IMR-90 (cell line): ENCODE data around the gene ENO2. TPM values are rescaled to one million over a fixed set of nuclear protein-coding genes. Genes with fewer than 3 reads are reported as not detected.

Experiments used
- ATAC-seq: fragments of 200-7000 bp; cut with Tn5 transposase; 2 replicates; pipeline ENCODE4 v1.9.1; 2020; ENCODE audit warnings: low read depth, mild to moderate bottlenecking, moderate library complexity
- BruUV-seq: library from RNA; stranded (reverse); fragments of 400-500 nt; replicated peaks from 2 replicates; lab custom pipeline; 2021; lab: Mats Ljungman, UMichigan
- CTCF ChIA-PET: fragments of 300-600 bp; formaldehyde crosslinking; extraction: SDS; loops from one replicate; lab custom pipeline; 2021; ENCODE audit warnings: antibody characterized with exemption; lab: Yijun Ruan, JAX
- POLR2A ChIA-PET: fragments of 300-600 bp; sonication (Branson Sonifier 250); formaldehyde crosslinking; loops from one replicate; lab custom pipeline; 2022; ENCODE audit warnings: antibody characterized with exemption; ENCODE audit not compliant: unreplicated experiment; lab: Charles Lee
- DNase-seq: peaks from one replicate; pipeline ENCODE4 v3.0.0; 2013
- H2AFZ ChIP-seq: replicated peaks from 2 replicates; pipeline ENCODE3; 2013; ENCODE audit warnings: low read length, mild to moderate bottlenecking; ENCODE audit not compliant: poor library complexity
- H2AK5ac ChIP-seq: 2 replicates; pipeline ENCODE4 v1.6.1; 2013; ENCODE audit warnings: low read depth, low read length, inconsistent platforms
- H2AK9ac ChIP-seq: replicated peaks from 2 replicates; pipeline ENCODE3; 2013; ENCODE audit warnings: mild to moderate bottlenecking, low read depth, low read length, moderate library complexity; ENCODE audit not compliant: poor library complexity
- H2BK120ac ChIP-seq: 2 replicates; pipeline ENCODE4 v1.6.1; 2013; ENCODE audit warnings: low read depth, low read length, inconsistent platforms
- H2BK15ac ChIP-seq: 3 replicates; pipeline ENCODE4 v1.6.1; 2013; ENCODE audit warnings: low read depth, low read length, inconsistent platforms
- H2BK20ac ChIP-seq: 2 replicates; pipeline ENCODE4 v1.6.1; 2013; ENCODE audit warnings: low read depth, mild to moderate bottlenecking, inconsistent platforms, low read length, moderate library complexity
- H2BK5ac ChIP-seq: 2 replicates; pipeline ENCODE4 v1.6.1; 2013; ENCODE audit warnings: mild to moderate bottlenecking, low read depth, low read length, inconsistent platforms; ENCODE audit not compliant: poor library complexity, severe bottlenecking
- H3K14ac ChIP-seq: replicated peaks from 2 replicates; pipeline ENCODE4 v1.6.1; 2013; ENCODE audit warnings: low read depth, low read length, inconsistent platforms
- H3K18ac ChIP-seq: 2 replicates; pipeline ENCODE4 v1.6.1; 2013; ENCODE audit warnings: low read depth, low read length, control low read depth
- H3K23ac ChIP-seq: 2 replicates; pipeline ENCODE4 v1.6.1; 2013; ENCODE audit warnings: low read depth, low read length, inconsistent platforms
- H3K27ac ChIP-seq: 2 replicates; pipeline ENCODE4 v1.5.1; 2013; ENCODE audit warnings: mild to moderate bottlenecking, control low read depth, low read length; ENCODE audit not compliant: insufficient read depth
- H3K27me3 ChIP-seq: 2 replicates; pipeline ENCODE4 v1.6.1; 2013; ENCODE audit warnings: low read length; ENCODE audit not compliant: control insufficient read depth, insufficient read depth
- H3K36me3 ChIP-seq: 2 replicates; pipeline ENCODE4 v1.6.1; 2013; ENCODE audit warnings: low read length, mixed read lengths; ENCODE audit not compliant: control insufficient read depth, insufficient read depth
- H3K4ac ChIP-seq: 2 replicates; pipeline ENCODE4 v1.6.1; 2013; ENCODE audit warnings: low read depth, low read length, inconsistent platforms
- H3K4me1 ChIP-seq: 2 replicates; pipeline ENCODE4 v1.6.1; 2013; ENCODE audit warnings: low read length, mixed read lengths; ENCODE audit not compliant: control insufficient read depth, insufficient read depth
- H3K4me2 ChIP-seq: 2 replicates; pipeline ENCODE4 v1.6.1; 2013; ENCODE audit warnings: low read depth, mild to moderate bottlenecking, control low read depth, low read length, moderate library complexity
- H3K4me3 ChIP-seq: 2 replicates; pipeline ENCODE4 v1.5.1; 2013; ENCODE audit warnings: low read depth, mild to moderate bottlenecking, control low read depth, low read length, moderate library complexity; ENCODE audit not compliant: insufficient read depth
- H3K56ac ChIP-seq: 2 replicates; pipeline ENCODE4 v1.6.1; 2013; ENCODE audit warnings: low read length, inconsistent platforms; ENCODE audit not compliant: insufficient read depth; ENCODE audit errors: extremely low read depth
- H3K79me1 ChIP-seq, 2 experiments: 2 replicates each; pipeline ENCODE4 v1.6.1; 2013; ENCODE audit warnings: low read length in 2 of 2, inconsistent platforms in 1 of 2, low read depth in 1 of 2
- H3K9ac ChIP-seq: 2 replicates; pipeline ENCODE4 v1.6.1; 2013; ENCODE audit warnings: low read depth, low read length, control low read depth
- H3K9me1 ChIP-seq: 2 replicates; pipeline ENCODE4 v1.6.1; 2013; ENCODE audit warnings: low read length, inconsistent platforms; ENCODE audit not compliant: insufficient read depth
- H3K9me3 ChIP-seq: 2 replicates; pipeline ENCODE4 v1.6.1; 2013; ENCODE audit warnings: low read length; ENCODE audit not compliant: control insufficient read depth, insufficient read depth
- H4K20me1 ChIP-seq: 2 replicates; pipeline ENCODE4 v1.6.1; 2013; ENCODE audit warnings: low read length, inconsistent platforms; ENCODE audit not compliant: insufficient read depth
- H4K5ac ChIP-seq: 2 replicates; pipeline ENCODE4 v1.6.1; 2013; ENCODE audit warnings: mild to moderate bottlenecking, low read depth, low read length, control low read depth
- H4K8ac ChIP-seq, 2 experiments: 2 replicates each; pipeline ENCODE4 v1.6.1; 2013; ENCODE audit warnings: low read depth in 2 of 2, low read length in 2 of 2, control low read depth in 1 of 2, inconsistent platforms in 1 of 2
- H4K91ac ChIP-seq: 2 replicates; pipeline ENCODE4 v1.6.1; 2013; ENCODE audit warnings: low read depth, low read length, inconsistent platforms; ENCODE audit not compliant: insufficient read depth
- BHLHE40 ChIP-seq: fragments of 150-350 bp; IDR thresholded peaks from 2 replicates; pipeline ENCODE4 v1.6.1; 2016; ENCODE audit warnings: mild to moderate bottlenecking, low read depth, low read length
- FOS ChIP-seq: fragments of 150-350 bp; IDR thresholded peaks from 2 replicates; pipeline ENCODE4 v1.6.1; 2016; ENCODE audit warnings: low read depth, low read length
- MXI1 ChIP-seq: IDR thresholded peaks from 2 replicates; pipeline ENCODE4 v1.6.1; 2012; ENCODE audit warnings: low read depth, mild to moderate bottlenecking, low read length, moderate library complexity, borderline replicate concordance
- POLR2A ChIP-seq: IDR thresholded peaks from 2 replicates; pipeline ENCODE4 v1.6.1; 2012; ENCODE audit warnings: mild to moderate bottlenecking, low read depth, low read length
- WGBS, 2 experiments: methylation state at CpG; one replicate each; pipeline versions ENCODE4 v1.1.5 to v1.1.7; 2013; ENCODE audit warnings: missing lambda C conversion rate in 2 of 2; ENCODE audit not compliant: insufficient read length in 1 of 2; ENCODE audit errors: extremely low coverage in 2 of 2; 5-methylcytosine and 5-hydroxymethylcytosine counted together
- dilution Hi-C: fragments of 300-500 bp; cut with HindIII; formaldehyde crosslinking; loops from one replicate; pipeline ENCODE4 v1.14.3; 2018; ENCODE audit warnings: low sequenced_read_pairs; ENCODE audit not compliant: unreplicated experiment
- in situ Hi-C: fragments of 300-500 bp; cut with MboI; formaldehyde crosslinking; loops from 3 replicates; pipeline ENCODE4 v1.14.3; 2019; ENCODE audit warnings: low sequenced_read_pairs, inconsistent platforms, mixed read lengths
- intact Hi-C: fragments of 100-400 bp; cut with micrococcal nuclease; formaldehyde crosslinking; loops from 2 replicates; pipeline ENCODE4 v1.10.0; 2022
- polyA plus RNA-seq, 3 experiments: library from polyadenylated mRNA; depleted of rRNA; stranded (reverse); fragments of >200 nt; gene quantifications; 2 replicates each; pipeline ENCODE4 v1.2.3, GENCODE V29; 2012; ENCODE audit warnings: low replicate concordance in 1 of 3
- total RNA-seq: library from RNA; depleted of rRNA; stranded (reverse); fragments of >200 nt; gene quantifications from 2 replicates; pipeline ENCODE4 v1.2.3, GENCODE V29; 2012
- TF ChIP-seq, protein P1 (sequence below): fragments of 150-350 bp; IDR thresholded peaks from 2 replicates; pipeline ENCODE4 v1.6.1; 2017; ENCODE audit warnings: mild to moderate bottlenecking, antibody characterized with exemption, low read length, low read depth
- TF ChIP-seq, protein P2 (sequence below): conservative IDR thresholded peaks from 2 replicates; pipeline ENCODE4 v1.5.1; 2012; ENCODE audit warnings: mild to moderate bottlenecking, low read depth, low read length, improper control_type of control experiment

The ENO2 gene
- total and polyA plus RNA-seq, 2 of the 4 experiments (the other 2 are of a cell fraction), result 28.3 to 92.8 TPM

DNA sequence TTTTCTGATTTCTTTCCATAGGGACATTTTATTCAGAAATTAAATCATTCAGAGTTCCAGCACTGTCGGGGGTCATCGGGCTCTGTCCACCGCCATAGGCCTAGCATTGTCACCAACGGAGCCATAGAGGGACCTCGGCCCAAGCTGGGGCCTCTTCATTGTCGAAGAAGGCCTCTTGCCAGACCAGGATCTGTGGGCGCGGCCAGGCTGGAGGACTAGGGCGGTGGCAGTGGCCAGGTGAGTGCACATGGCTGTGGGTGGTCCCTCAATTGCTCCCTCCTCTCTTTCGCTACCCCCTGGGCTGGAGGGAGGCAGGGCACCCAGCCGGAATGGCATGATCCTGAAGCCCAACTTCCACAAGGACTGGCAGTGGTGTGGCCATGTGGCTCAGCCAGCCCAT lies 30.7 kb upstream of the ENO2 start:
- Histone ChIP-seq H4K5ac (no peak overlapping the region), H3K4me3 (no peak overlapping the region), H2BK120ac (no peak overlapping the region), H3K4me2 (no peak overlapping the region), H3K9me1 (0 out of 2 replicates have a peak, but pooled peaks cover 8% of the 10 kb centered on the region), H4K91ac (no peak overlapping the region), H3K27me3 (no peaks in the 10 kb centered on the region), H2AK5ac (no peak overlapping the region), H2BK15ac (no peak overlapping the region), H4K20me1 (no peaks in the 10 kb centered on the region), H3K4me1 (no peaks in the 10 kb centered on the region), H3K23ac (no peak overlapping the region), H3K27ac (no peak overlapping the region), H3K4ac (no peak overlapping the region), H3K9ac (no peak overlapping the region), H3K36me3 (peaks cover 17% of the 10 kb centered on the region), H3K14ac (no peak overlapping the region), H2BK5ac (no peak overlapping the region), H3K9me3 (no peaks in the 10 kb centered on the region), H3K18ac (no peak overlapping the region), H2BK20ac (no peak overlapping the region), H3K56ac (no peak overlapping the region), H4K8ac (no peak overlapping the region), H2AFZ (no peak overlapping the region), H2AK9ac (peak overlapping the region; percentile 31), H3K79me1 (peaks cover 4 to 5% of the 10 kb centered on the region in 2 experiments; a peak in 2 of 4 replicates)
- no peak for ATAC-seq
- no peak for TF ChIP-seq POLR2A
- TF ChIP-seq MXI1, result no peak
- TF ChIP-seq FOS, result no peak
- TF ChIP-seq, protein P1, sequence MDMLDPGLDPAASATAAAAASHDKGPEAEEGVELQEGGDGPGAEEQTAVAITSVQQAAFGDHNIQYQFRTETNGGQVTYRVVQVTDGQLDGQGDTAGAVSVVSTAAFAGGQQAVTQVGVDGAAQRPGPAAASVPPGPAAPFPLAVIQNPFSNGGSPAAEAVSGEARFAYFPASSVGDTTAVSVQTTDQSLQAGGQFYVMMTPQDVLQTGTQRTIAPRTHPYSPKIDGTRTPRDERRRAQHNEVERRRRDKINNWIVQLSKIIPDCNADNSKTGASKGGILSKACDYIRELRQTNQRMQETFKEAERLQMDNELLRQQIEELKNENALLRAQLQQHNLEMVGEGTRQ, result no peak
- no peak for TF ChIP-seq BHLHE40
- TF ChIP-seq, protein P2, sequence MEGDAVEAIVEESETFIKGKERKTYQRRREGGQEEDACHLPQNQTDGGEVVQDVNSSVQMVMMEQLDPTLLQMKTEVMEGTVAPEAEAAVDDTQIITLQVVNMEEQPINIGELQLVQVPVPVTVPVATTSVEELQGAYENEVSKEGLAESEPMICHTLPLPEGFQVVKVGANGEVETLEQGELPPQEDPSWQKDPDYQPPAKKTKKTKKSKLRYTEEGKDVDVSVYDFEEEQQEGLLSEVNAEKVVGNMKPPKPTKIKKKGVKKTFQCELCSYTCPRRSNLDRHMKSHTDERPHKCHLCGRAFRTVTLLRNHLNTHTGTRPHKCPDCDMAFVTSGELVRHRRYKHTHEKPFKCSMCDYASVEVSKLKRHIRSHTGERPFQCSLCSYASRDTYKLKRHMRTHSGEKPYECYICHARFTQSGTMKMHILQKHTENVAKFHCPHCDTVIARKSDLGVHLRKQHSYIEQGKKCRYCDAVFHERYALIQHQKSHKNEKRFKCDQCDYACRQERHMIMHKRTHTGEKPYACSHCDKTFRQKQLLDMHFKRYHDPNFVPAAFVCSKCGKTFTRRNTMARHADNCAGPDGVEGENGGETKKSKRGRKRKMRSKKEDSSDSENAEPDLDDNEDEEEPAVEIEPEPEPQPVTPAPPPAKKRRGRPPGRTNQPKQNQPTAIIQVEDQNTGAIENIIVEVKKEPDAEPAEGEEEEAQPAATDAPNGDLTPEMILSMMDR, result no peak
- in situ Hi-C loops, result no loop called here
- DNase-seq, result no peak
- dilution Hi-C loops, result no loop called here
- WGBS, 2 experiments, result 91% methylated on average over 7 of the region's 11 CpGs; no CpG with 5 or more reads in 1 of the 2 experiments
- POLR2A ChIA-PET, result no interaction called here
- CTCF ChIA-PET, result no interaction called here
- intact Hi-C loops, result no loop called here
- no TSS peak for BruUV-seq
